Measurements from ENCODE around the gene CDK3.
"Not testable (repeated sequence)": the region's sequence is repeated elsewhere in the genome, so short reads cannot be mapped to it uniquely, and the experiment has no call there.

Gene CDK3

DNA sequence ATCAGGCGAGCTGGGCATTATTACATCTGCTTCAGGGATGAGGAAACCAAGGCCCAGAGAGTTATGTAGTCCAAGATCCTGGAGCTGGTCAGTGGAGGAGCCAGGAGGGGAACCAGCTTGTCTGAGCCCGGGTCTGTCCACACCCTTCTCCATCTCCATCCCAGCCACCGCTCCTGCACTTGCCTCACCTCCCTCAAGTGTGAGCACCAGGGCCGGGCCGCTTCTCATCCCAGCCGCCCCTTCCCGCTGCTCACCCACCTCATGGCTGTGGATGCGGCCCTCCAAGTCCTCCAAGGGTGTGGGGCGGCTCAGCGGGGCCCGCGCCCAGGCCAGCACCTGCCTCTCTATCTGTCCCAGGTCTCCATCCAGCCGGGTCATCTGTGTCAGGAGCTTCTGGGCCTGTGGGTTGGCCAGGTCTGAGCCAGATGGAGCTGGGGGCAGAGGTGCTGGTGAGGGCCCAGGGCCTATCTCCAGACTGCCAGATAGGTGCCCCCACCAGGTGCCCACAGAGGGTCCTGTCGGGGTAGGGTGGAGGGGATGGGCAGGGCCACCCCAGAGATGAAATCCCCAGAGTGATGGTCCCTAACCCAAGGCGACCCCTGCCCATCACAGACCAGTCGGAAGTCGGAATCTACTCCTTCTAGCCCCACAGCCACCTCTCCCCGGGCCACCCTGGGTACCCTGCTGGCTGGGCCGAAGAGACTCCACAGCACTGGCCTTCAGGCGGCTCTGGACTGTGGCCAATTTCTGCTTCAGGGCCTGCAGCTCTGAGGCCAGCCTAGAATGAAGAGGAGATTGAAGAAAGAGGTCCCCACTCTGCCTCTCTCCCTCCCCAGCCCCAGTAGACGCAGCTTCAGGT, 17.1 kb downstream of the CDK3 start:
- DNase-seq, result no peak

DNA sequence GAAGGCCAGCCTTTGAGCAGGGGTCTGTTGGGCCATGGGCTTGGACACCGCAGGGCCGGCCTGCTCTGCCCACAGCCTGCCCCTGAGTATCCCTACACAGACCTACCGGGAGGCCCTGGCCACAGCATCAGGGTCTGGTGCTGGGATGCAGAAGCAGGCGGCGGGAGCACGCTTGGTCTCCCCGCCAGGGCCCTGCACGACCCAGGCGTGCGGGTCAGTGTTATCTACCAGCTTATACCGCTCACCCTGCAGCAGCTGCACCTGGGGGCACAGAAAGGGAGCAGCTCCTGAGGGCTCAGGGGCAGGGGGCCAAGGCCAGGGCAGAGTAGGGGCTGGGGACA, 17.7 kb downstream of the CDK3 start:
- no peak for DNase-seq

DNA sequence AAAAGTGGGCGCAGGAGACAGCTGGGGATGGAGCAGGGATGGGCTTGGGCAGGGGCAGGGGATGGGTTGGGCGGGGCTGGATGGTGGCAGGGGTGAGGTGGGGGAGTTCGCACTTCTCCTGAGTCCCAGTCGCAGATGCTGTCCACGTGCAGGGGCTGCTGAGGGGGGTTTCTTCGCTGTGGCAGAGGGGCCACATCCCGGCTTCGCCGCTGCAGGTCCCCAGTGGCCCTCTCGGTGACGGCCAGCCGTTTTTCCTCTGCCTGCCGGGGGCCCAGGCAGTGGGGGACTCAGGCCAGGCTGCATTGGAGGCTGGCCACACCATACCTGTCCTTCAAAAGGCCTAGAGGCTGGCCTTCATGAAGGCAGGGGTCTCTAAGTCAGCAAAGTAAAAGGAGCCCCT, 18.1 kb downstream of the CDK3 start:
- no peak for DNase-seq

DNA sequence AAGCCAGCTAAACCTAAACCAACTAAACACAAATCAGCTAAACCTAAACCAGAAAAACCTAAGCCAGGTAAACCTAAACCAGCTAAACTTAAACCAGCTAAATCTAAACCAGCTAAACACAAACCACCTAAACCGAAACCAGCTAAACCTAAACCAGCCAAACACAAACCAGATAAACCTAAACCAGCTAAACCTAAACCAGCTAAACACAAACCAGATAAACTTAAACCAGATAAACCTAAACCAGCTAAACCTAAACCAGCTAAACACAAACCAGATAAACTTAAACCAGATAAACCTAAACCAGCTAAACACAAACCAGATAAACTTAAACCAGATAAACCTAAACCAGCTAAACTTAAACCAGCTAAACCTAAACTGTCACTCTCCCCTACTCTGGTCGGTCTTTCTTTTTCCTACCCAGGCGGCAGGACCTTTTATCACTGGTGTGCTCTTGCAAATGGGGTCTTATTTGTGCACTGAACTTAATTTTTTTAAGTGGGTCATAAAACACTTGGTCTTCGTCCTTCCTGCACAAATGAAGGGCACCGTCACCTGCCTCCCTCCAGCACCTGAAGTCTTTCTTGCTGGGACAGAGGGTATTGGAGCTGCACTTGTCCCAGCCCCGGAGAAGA, 19.3 kb downstream of the CDK3 start:
- no peak for DNase-seq

DNA sequence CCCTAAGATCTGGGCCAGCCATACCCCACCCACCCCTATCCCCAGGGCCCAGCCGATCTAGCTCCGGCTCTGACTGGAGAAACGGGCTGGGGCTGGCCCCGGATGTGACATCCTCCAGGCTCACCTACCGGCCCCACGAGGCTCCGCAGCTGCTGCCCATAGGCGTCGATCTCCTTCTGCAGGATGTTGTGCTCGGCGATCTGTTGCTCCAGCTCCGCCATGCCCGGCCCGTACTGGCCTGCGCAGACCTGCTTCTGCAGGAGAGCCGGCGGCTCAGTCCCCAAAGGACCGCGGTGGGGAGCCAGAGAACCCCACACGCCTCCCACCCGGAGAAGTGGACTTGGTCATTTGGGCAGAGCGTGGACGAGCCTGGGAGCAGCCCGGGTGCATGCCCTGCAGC, 21.6 kb downstream of the CDK3 start:
- DNase-seq, result no peak

DNA sequence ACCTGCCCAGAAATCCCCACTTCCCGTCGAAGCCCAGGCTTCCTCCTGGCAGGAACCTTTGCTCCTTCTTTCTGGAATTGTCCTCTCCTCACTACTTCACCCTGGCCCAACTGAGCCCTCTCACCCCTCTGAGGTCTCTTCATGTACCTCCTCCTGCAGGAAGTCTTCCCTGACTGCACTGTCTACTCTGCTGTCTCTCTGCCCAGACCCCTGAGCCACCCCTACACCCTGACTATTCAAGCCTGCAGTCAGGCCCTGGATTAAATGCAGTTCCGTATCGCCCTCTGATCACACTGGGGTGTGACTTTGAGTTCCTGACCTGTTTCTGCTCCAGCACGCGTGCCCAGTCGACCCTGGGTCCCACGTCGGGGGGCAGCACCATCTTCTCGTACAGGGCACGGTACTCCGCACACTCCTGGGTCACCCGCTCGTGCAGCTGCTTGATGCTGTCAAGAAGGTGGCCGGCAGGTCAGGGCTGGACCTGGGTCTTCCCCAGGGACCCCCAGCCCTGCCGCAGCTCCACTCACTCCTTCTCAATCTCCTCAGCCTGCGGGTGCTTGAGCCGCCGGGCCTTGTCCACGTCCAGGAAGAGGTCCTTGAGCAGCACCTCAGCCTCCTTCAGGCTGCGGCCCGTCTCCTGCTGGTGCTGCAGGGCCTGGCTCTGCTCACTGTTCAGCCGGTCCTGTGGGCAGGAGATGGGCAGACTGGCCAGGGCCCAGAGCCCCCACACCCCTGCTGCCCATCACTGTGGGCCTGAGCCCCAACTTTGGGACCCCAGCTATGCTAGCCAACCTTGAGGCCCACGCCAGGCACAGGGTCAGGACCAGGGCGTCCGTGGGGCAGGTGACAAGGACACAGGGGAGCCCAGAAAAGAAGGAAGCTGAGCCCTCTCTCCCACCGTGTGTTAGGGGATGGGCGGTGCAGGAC, 22.6 kb downstream of the CDK3 start:
- no peak for DNase-seq

DNA sequence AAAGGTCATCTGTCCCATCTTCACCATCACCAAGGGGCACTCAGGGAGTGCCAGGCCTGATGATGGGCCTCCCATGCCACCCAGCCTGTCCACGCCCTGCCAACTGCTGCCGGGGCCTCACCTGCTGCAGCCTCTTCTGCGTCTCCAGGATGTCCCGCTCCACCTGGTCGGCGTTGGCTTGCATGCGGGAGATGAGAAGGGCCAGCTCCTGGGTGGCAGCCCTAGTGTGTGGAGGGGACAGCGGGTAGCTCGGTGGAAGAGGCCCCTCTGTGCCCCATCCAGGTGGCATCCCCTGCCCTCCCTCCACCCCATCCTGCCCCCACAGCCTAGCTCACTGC, 23.2 kb downstream of the CDK3 start:
- no peak for DNase-seq

DNA sequence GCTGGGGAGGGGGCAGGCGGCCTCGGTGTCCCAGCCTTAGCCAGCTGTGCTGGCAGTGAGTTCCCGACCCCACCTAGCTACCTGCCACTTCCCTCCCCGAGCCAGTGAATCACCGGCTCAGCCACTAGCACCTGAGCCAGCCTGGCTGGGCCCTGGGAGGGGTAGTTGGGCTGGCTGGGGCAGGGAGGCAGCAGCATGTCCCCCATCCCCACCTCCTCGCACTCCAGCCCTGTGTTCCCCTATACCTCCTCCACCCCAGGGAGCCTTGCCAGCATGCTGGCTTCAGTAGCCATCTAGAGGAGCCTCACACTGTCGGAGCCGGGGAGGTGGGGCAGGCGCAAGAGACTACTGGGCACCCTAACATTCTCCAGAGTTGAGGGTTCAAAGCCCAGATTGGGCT, 23.7 kb downstream of the CDK3 start:
- no peak for DNase-seq

DNA sequence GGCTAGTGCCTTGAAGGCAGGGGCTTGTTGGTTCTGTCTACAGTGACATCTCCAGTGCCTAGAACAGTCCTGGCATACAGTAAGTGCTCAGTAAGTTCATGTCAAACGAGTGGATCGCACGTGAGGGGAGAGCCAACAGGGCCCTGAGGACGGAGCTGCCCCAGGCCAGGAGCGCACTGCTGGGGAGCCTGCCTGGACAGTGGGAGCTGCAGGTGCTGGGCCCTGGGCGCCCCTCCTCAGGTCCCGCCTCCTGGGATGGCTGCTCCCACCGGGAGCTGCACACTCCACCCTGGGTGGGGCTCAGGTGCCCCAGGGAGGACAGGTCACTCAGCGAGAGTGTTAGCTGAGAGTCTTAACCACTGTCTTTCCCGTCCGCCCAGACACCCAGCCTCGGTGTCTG, 24.6 kb downstream of the CDK3 start:
- no peak for DNase-seq

DNA sequence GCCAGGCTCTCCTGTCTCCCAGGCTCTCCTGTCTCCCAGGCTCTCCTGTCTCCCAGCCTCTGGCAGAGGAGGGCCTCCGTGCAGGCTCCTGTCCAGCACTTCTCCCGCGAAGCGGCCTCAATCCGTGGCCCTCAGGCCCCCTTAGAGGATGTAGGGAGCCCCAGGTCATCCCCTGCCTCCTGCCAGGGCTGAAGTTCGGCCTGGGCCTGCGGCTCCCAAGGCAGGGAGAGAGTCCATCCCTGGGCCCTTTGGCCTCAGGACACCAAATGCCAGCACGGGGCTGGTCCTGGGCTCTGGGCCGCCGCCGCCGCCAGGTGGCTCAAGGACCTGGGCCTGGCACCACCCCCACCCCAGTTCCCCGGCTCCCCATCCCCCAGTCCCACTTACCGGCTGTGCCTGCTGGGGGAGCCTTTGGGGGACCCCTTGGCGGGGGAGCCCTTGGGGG, 26.1 kb downstream of the CDK3 start:
- DNase-seq, result no peak

DNA sequence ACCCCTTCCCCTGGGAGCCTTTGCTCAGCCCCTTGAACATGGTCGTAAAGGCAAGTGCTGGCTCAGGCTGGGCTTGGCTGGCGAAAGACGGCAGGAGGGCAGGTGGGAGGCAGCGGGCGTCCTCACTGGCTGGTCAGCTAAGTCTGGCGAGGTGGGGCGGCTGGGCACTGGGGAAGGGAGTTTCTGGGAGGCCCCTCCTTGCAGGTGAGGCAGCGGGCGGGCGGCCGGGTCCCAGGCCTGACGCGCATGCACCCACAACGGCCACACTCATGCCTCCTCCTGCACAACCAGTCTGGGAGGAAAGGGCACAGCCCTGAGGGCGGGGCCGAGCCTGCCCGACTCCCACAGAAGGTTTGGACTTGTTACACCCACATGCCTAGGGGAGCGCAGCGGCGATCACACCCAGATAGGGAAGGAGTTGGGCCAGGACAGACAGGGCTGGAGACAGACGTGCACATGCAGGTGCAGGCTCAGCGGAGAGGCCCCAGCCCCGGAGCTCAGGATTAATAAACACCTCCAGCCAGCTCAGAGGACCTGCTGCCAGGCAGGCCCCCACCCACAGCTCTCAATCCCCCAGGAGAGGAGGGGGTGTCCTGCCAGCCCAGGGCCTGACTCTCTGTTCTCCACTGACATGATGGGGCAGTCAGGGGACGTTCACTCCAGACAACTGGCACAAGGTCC, 26.6 kb downstream of the CDK3 start, which contains the start of gene EVPL:
EVPL (minus strand) TSS at position 148 of the 681 bp plus-strand sequence; CDS start at position 40, 108 bp downstream.
- peak; percentile 70 for DNase-seq

DNA sequence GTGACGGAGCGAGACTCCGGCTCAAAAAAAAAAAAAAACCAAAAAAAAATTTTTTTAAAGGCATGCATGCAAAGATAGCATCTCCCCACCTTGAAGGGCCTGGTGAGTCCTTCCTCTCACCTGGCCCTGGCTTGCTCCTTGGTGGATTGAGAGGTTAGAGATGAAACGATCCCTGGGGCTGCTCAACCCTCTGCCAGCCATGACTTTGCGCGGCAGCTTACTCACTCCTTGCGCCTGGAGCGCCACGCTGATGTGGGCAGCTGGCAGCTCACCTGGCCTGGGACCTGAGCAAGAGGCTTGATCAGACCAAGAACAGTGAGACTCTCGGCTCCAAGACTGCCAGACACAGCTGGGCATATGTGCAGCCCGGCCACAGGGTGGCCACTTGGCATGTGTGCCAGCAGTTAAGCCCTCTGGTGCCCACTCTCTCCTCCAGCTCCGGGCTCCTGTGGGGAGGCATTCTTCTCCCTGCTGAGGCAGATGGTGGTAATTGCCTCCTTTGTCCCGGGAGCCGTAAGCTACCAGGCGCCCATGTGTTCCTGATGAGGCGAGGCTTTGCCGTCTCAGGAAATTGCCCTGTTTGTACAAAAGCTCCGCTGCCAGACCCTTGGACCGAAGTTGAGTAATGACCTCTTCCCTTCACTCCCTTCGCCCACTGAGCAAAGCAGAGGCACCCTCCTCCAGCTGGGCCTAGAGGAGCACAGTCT, 31.6 kb downstream of the CDK3 start:
- DNase-seq, result no peak

DNA sequence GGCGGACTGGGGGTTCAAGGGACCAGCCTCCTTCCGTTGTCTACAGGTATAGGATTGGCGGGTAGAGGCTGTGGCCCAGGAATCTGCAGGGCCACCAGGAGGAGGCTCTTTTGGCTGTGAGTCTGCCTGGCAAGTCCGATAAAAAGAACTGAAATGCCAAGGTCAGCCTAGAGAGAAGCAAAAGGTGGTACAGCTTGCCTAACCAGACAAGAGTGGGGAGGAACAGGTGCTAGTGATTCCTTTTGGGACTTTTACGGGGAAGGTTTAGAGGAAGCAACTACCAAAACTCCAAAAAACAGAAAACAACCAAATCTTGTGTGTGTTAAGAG, 32.1 kb downstream of the CDK3 start:
- DNase-seq, result no peak

DNA sequence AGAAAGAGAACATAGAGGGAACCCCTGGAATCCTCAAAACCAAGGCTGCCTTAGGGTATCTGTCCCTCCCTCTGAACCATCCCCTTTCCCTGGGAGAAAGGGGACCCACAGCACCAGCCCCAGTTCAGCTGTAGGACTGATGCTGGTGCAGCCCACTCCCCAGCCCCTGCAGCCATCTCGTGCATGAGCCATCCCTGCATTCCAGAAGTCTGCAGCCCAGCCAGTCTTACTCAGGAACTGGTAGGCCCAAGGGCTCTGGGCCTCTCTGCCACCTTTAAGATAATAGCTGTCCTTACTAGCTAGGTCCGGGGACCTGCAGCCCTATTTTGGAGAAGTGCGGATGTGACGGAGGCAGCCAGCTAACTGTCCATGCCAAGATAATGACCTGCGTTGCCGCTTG, 32.5 kb downstream of the CDK3 start:
- no peak for DNase-seq

DNA sequence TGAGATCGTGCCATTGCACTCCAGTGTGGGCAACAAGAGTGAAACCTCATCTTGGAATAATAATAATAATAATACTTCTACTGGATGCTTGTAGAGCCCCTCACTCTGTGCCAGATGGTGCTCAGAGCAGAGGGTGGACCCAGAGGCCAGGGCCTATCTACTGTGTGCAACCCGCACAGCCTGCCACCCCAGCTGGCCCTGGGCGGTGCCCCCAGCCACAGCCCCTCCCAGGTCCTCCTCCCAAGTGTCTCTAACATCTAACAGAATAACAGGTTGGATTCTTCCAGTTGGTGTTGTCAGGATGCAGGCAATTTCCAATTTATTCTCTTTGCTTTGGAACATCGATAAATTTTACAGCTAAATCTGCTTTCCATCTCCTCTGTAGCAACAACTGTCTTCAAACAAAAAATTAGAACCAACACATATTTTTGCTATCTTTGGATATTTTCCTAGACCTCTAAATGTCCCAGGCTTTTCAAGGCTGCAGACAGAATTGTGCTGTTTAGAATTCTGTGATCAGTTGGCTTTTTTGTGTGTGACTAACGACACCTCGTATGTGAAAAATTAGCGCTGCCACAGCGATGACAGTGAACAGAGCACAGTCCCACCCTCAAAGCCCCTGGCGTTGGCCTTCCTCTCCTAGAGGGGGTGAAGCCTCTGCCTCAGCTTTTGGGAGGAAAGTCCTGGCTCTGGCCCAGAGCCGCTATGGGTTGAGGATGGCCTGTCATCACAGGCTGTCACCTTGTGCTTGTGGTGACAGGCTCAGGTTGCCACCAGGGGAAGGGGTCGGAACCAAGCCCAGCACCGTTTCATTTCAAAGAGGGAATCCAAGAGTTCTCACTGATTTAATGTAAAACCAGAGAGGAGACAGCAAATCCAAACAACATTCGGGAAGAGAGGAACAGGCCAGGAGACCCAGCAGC, 34.0 kb downstream of the CDK3 start:
- DNase-seq, result no peak

DNA sequence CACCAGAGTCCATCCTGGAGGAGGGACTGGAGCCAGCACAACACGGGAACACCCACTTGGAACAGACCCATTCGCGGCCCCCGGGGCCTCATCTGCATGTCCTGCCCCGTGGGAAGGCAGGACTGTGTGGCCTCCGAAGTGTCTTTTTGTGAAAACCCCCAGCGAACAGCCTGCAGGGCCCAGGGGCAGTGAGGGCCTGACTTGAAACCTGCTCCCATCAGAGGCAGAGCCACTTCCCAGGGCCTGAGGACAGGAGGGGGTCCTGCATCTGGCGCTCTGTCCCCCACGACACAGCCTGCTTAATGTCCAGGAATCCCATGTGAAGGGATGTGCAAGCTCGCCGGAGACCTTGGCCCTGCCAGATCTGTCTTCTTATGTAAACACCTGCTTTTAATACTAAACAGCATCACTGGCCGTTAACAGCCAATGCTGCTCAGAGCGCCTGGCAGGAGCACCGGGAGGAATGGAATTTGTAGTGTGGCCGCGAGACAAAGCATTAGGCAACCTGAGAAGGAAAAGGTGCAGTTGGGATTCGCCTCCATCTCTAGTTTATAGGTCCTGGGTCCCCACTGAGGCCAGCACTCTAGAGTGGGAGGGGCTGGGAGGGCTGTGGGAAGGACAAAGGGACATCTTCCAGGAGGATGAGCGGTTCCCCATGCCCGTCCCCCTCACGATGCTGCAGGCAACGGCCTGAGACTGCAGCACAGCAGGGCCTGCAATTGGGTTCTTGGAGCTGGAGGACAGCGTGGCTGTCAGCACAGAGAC, 36.0 kb downstream of the CDK3 start:
- DNase-seq, result no peak

DNA sequence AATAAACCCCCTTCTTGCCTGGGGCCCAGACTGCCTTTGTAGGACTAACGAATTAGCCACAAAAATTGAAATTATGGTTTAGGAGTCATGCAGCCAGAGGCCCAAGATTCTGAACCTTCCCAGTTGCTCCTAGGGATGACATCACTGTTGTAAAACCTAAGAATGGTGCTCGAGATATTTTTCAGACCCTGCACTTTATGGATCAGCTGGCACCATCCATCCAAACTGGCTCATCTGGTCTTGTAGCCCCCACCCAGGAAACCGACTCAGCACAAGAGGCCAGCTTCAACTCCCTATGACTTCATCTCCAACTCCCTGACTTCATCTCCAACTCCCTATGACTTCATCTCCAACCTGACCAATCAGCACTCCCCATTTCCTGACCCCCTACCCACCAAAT, 37.4 kb downstream of the CDK3 start:
- DNase-seq, result no peak

DNA sequence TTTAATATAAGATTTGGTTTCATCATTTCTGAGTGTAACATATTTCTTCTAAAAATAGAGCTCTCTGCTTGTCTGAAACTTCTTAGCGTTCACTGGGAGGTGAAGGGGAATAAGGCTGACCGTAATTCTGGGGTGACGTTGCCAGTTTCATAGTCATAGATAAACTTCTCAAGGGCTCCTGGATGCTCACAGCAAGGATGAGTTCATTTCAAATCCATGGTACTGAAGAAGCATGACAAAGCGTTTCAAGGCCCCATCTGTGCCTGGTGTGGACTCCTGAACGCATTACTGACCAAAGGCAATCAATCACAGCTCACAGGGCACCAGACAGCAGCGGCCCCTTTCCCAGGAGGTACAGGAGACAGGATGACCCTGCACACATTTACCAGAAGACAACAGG, 38.5 kb downstream of the CDK3 start:
- no peak for DNase-seq

DNA sequence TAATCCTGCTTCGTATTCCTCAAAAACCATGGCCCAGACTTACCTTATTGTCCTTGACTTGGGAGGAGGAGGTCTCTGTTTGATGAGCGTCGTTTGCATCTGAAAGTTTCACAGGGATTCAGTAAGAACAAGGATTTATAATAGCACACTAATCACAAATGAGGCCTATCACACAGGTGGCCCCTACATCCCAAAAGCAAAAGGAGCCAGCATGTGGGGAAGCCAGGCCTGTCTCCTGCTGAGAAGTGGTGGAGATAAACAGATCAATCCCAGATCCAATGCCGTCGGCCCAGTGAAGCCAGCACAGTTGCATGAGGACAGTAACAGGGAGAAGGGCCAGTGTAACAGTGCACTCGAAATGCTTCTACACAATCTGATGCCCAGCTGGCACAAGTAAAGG, 39.7 kb downstream of the CDK3 start:
- no peak for DNase-seq

DNA sequence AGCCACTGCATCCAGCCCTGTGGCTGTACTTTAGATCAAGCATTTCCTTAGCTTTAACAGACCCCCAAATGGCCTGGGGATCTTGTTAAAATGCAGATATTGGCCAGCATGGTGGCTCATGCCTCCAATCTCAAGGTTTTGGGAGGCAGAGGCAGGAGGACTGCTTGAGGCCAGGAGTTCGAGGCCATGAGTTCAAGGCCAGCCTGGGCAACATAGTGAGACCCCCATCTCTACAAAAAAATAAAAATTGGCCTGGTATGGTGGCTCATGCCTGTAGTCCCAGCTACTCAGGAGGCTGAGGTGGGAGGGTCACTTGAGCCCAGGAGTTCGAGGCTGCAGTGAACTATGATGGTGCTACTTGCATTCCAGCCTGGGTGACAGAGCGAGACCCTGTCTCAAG, 42.2 kb downstream of the CDK3 start:
- DNase-seq, result not testable (repeated sequence)
